SK-N-SH (cell line): ENCODE results near the gene ASF1B. TPM values are rescaled to one million over a fixed set of nuclear protein-coding genes. Genes with fewer than 3 reads are reported as not detected.

ENCODE experiments used
- CTCF ChIA-PET: fragments of 300-600, 350-600 bp; formaldehyde crosslinking; extraction: SDS; loops from one replicate; lab custom pipeline; 2021; lab: Yijun Ruan, JAX
- POLR2A ChIA-PET: fragments of 350-600 bp; sonication (Branson Sonifier 250); formaldehyde crosslinking; extraction: SDS; loops from one replicate; lab custom pipeline; 2020; ENCODE audit warnings: antibody characterized with exemption, inconsistent platforms; lab: Yijun Ruan, JAX
- DNase-seq: peaks from one replicate; pipeline ENCODE4 v3.0.0; 2012
- H2AFZ ChIP-seq: fragments of 200-600 bp; sonication (generic); 2 replicates; pipeline ENCODE4 v1.8.1; 2016; ENCODE audit warnings: antibody characterized with exemption, mild to moderate bottlenecking, low read depth
- H3F3A ChIP-seq: fragments of 200-600 bp; sonication (generic); replicated peaks from 2 replicates; pipeline ENCODE3; 2016; ENCODE audit warnings: antibody characterized with exemption, mild to moderate bottlenecking; ENCODE audit not compliant: insufficient read depth
- H3K27ac ChIP-seq, 2 experiments: fragments of 200-500 bp in 1 of 2; fragments of 200-600 bp in 1 of 2; sonication (Bioruptor generic) in 1 of 2; sonication (generic), shearing (Covaris generic) in 1 of 2; 2 replicates each; pipeline versions ENCODE4 v1.5.1 to v1.6.1; 2014 to 2016; ENCODE audit warnings: low read depth in 2 of 2, inconsistent platforms in 1 of 2, low read length in 1 of 2, mild to moderate bottlenecking in 1 of 2, mixed read lengths in 1 of 2
- H3K27me3 ChIP-seq: fragments of 200-600 bp; sonication (generic), shearing (Covaris generic); 2 replicates; pipeline ENCODE4 v1.6.1; 2016; ENCODE audit warnings: mixed run types; ENCODE audit not compliant: insufficient read depth
- H3K36me3 ChIP-seq, 2 experiments: fragments of 200-500 bp in 1 of 2; fragments of 200-600 bp in 1 of 2; sonication (Bioruptor generic) in 1 of 2; sonication (generic) in 1 of 2; replicated peaks in 1 of 2; 2 replicates each; pipeline versions ENCODE3 to v1.5.1; 2014 to 2016; ENCODE audit warnings: low read length in 1 of 2, mild to moderate bottlenecking in 1 of 2; ENCODE audit not compliant: insufficient read depth in 2 of 2, control insufficient read depth in 1 of 2
- H3K4me1 ChIP-seq, 2 experiments: fragments of 200-500 bp in 1 of 2; fragments of 200-600 bp in 1 of 2; sonication (Bioruptor generic) in 1 of 2; sonication (generic), shearing (Covaris generic) in 1 of 2; 2 replicates each; pipeline versions ENCODE4 v1.5.1 to v1.6.1; 2014 to 2016; ENCODE audit warnings: low read depth in 1 of 2, low read length in 1 of 2, mixed run types in 1 of 2; ENCODE audit not compliant: insufficient read depth in 2 of 2, control insufficient read depth in 1 of 2
- H3K4me2 ChIP-seq: fragments of 200-600 bp; sonication (generic), shearing (Covaris generic); 2 replicates; pipeline ENCODE4 v1.6.1; 2017; ENCODE audit warnings: mixed run types
- H3K4me3 ChIP-seq, 2 experiments: fragments of 200-500 bp in 1 of 2; fragments of 200-600 bp in 1 of 2; sonication (Bioruptor generic) in 1 of 2; sonication (generic), shearing (Covaris generic) in 1 of 2; 2 replicates each; pipeline versions ENCODE4 v1.5.1 to v1.8.1; 2014 to 2016; ENCODE audit warnings: low read depth in 2 of 2, inconsistent platforms in 1 of 2, low read length in 1 of 2, mild to moderate bottlenecking in 1 of 2, mixed read lengths in 1 of 2, moderate library complexity in 1 of 2
- H3K79me2 ChIP-seq: fragments of 200-600 bp; sonication (generic); 2 replicates; pipeline ENCODE4 v1.8.1; 2017; ENCODE audit warnings: mild to moderate bottlenecking; ENCODE audit not compliant: insufficient read depth
- H3K9ac ChIP-seq: fragments of 200-600 bp; sonication (generic); 2 replicates; pipeline ENCODE4 v1.6.1; 2017; ENCODE audit warnings: mixed run types
- H3K9me2 ChIP-seq: fragments of 200-600 bp; sonication (generic); 2 replicates; pipeline ENCODE4 v1.6.1; 2017; ENCODE audit warnings: mixed run types
- H3K9me3 ChIP-seq: fragments of 200-600 bp; sonication (generic); 2 replicates; pipeline ENCODE4 v1.6.1; 2017; ENCODE audit warnings: mixed run types, mild to moderate bottlenecking, moderate library complexity
- H4K20me1 ChIP-seq: fragments of 200-600 bp; sonication (generic); 2 replicates; pipeline ENCODE4 v1.6.1; 2017; ENCODE audit warnings: mild to moderate bottlenecking, mixed run types; ENCODE audit not compliant: insufficient read depth
- ELF1 ChIP-seq: IDR thresholded peaks from 2 replicates; pipeline ENCODE4 v1.4.0; 2012
- EP300 ChIP-seq, 2 experiments: IDR thresholded peaks; 2 replicates each; pipeline versions ENCODE4 v1.4.0 to v1.6.1; 2012; ENCODE audit warnings: borderline replicate concordance in 1 of 2, low read depth in 1 of 2, low read length in 1 of 2
- FOSL2 ChIP-seq: IDR thresholded peaks from 2 replicates; pipeline ENCODE4 v1.4.0; 2012; ENCODE audit warnings: low read depth, mild to moderate bottlenecking, moderate library complexity, borderline replicate concordance
- GABPA ChIP-seq: IDR thresholded peaks from 2 replicates; pipeline ENCODE4 v1.4.0; 2012; ENCODE audit warnings: low read depth, mild to moderate bottlenecking
- MXI1 ChIP-seq: IDR thresholded peaks from 2 replicates; pipeline ENCODE4 v1.6.1; 2012; ENCODE audit warnings: mild to moderate bottlenecking, low read depth, low read length, improper control_type of control experiment
- POLR2AphosphoS5 ChIP-seq: IDR thresholded peaks from 2 replicates; pipeline ENCODE4 v1.6.1; 2012; ENCODE audit warnings: low read depth, low read length
- REST ChIP-seq: IDR thresholded peaks from 2 replicates; pipeline ENCODE4 v1.6.1; 2012; ENCODE audit warnings: mild to moderate bottlenecking, low read depth, low read length, moderate library complexity
- SMC3 ChIP-seq: IDR thresholded peaks from 2 replicates; pipeline ENCODE4 v1.6.1; 2012; ENCODE audit warnings: low read depth, low read length, improper control_type of control experiment
- TCF12 ChIP-seq: IDR thresholded peaks from 2 replicates; pipeline ENCODE4 v1.4.0; 2012
- USF2 ChIP-seq: fragments of 150-350 bp; IDR thresholded peaks from 2 replicates; pipeline ENCODE4 v1.6.1; 2017; ENCODE audit warnings: antibody characterized with exemption, low read length, low read depth, borderline replicate concordance
- WGBS: methylation state at CpG from one replicate; pipeline ENCODE4 v1.1.6; 2017; ENCODE audit warnings: low lambda C conversion rate; 5-methylcytosine and 5-hydroxymethylcytosine counted together
- polyA plus RNA-seq, 3 experiments: library from polyadenylated mRNA; depleted of rRNA; stranded (reverse); fragments of >200 nt; gene quantifications; 2 replicates each; pipeline ENCODE4 v1.2.3, GENCODE V29; 2012

ASF1B gene
- polyA plus RNA-seq, 1 of the 3 experiments (the other 2 are of a cell fraction), result 19.0 TPM

GRCh38 chr19:14085309-14085995 lies 50.9 kb downstream of the ASF1B start, which contains the start of gene C19orf67 (continued):
- TF ChIP-seq REST (no peak), SMC3 (no peak), MXI1 (no peak)

DNA sequence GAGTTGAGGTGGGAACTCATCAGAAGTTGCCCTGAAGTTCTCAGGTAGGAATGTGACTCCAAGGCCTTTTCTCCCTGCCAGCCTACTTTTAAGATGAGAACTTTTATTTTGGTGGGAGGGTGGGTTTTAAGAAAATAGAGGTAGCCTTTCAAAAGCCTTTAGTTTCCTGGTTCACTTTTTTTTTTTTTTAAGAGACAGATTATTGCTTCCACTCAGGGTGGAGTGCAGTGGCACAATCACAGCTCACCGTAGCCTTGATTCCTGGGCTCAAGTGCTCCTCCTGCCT lies 53.8 kb downstream of the ASF1B start:
- H3K9me3 ChIP-seq, result no peaks in the 10 kb centered on the region
- no peaks in the 10 kb centered on the region for H3K27me3 ChIP-seq
- ChIA-PET POLR2A (interaction anchor here (0.6 to 1.4 kb wide), 2 partner anchors 53 to 54 kb away, joined by 3 to 5 read pairs; partner anchors contain the start of gene ASF1B), CTCF (interaction anchor here (0.8 to 6.6 kb wide), 5 partner anchors 9 to 54 kb away, joined by 3 to 37 read pairs (median 6); partner anchors contain the start of genes ASF1B, IL27RA and MISP3)
- peaks cover 6% of the 10 kb centered on the region in 2 experiments for H3K36me3 ChIP-seq
- 35% methylated on average over 1 of the region's 1 CpG for WGBS
- H3K4me2 ChIP-seq, result peak overlapping the region; percentile 94
- H3K9ac ChIP-seq, result no peak overlapping the region
- H3K4me3 ChIP-seq, result peak overlapping the region; percentile 68 to 77; a peak in 1 of 4 replicates
- TF ChIP-seq SMC3, result no peak
- TF ChIP-seq ELF1, result no peak
- TF ChIP-seq GABPA, result no peak
- TF ChIP-seq EP300 (IDR thresholded peaks at IDR 0.05; ENCODE audit: borderline replicate concordance in 1 of 2, low read depth in 1 of 2, low read length in 1 of 2), result no peak
- no peak for TF ChIP-seq POLR2AphosphoS5
- TF ChIP-seq FOSL2, result no peak
- TF ChIP-seq USF2, result no peak
- TF ChIP-seq TCF12, result no peak
- peaks cover 19% of the 10 kb centered on the region; the same call in 1 of the 2 replicates for H3K79me2 ChIP-seq
- peaks cover 3 to 12% of the 10 kb centered on the region in 2 experiments; a peak in 2 of 4 replicates for H3K4me1 ChIP-seq
- H3F3A ChIP-seq, result peaks cover 14% of the 10 kb centered on the region
- no peak overlapping the region for H2AFZ ChIP-seq
- no peak overlapping the region for H3K27ac ChIP-seq
- H4K20me1 ChIP-seq, result no peaks in the 10 kb centered on the region
- no peaks in the 10 kb centered on the region for H3K9me2 ChIP-seq
- no peak for DNase-seq
